ENCODE results near the gene NDUFAB1. TPM values are rescaled to one million over a fixed set of nuclear protein-coding genes. Genes with fewer than 3 reads are reported as not detected.

Gene NDUFAB1
- total and polyA plus RNA-seq, 2 of the 13 experiments (the other 11 are each of a cell fraction or from before 2014, with no cell fraction given): 221 to 601 TPM

- peak; percentile 83 for TF ChIP-seq PAXIP1 (CRISPR knock-in tag; conservative IDR thresholded peaks at IDR 0.05)
- TF ChIP-seq BCL3 (CRISPR knock-in tag; IDR thresholded peaks at IDR 0.05): peak; percentile 67; the same call in 1 of the 2 replicates
- peak; percentile 43; the same call in 1 of the 2 replicates for TF ChIP-seq TOPORS (CRISPR knock-in tag; IDR thresholded peaks at IDR 0.05)
- TF ChIP-seq ZNF530 (CRISPR knock-in tag; IDR thresholded peaks at IDR 0.05; ENCODE audit: low read depth): no peak
- no peak for TF ChIP-seq ZNF30 (CRISPR knock-in tag; IDR thresholded peaks at IDR 0.05)
- TF ChIP-seq NR0B2 (CRISPR knock-in tag; IDR thresholded peaks at IDR 0.05): peak; percentile 98
- no peak for TF ChIP-seq ARID3A (IDR thresholded peaks at IDR 0.05; ENCODE audit: low read depth, low read length)
- TF ChIP-seq TFDP2 (CRISPR knock-in tag; IDR thresholded peaks at IDR 0.05): peak; percentile 84
- TF ChIP-seq CAMTA2 (CRISPR knock-in tag; IDR thresholded peaks at IDR 0.05; ENCODE audit: borderline replicate concordance): peak; percentile 93
- peak; percentile 76; the same call in 1 of the 2 replicates for TF ChIP-seq ZFP36L1 (CRISPR knock-in tag; IDR thresholded peaks at IDR 0.05)
- TF ChIP-seq CSRNP1 (CRISPR knock-in tag; IDR thresholded peaks at IDR 0.05): peak; percentile 77
- TF ChIP-seq PCBP2 (optimal IDR thresholded peaks at IDR 0.05; ENCODE audit: low read depth, low read length, poor library complexity, severe bottlenecking): no peak
- no peak; the same call in 1 of the 2 replicates for TF ChIP-seq TMF1 (CRISPR knock-in tag; IDR thresholded peaks at IDR 0.05; ENCODE audit: low read depth)
- TF ChIP-seq ZFP90 (CRISPR knock-in tag; IDR thresholded peaks at IDR 0.05; ENCODE audit: borderline replicate concordance): peak; percentile 98
Measured at GRCh38 chr16:23556881-23557778, 39.0 kb downstream of the NDUFAB1 start, which contains the start of the genes EARS2 and UBFD1 (continued).

Measured in HepG2 (cell line).